GM23338 (cell line): Measurements from ENCODE around the gene KLHL25. TPM values are rescaled to one million over a fixed set of nuclear protein-coding genes. Genes with fewer than 3 reads are reported as not detected.

Source experiments
- ATAC-seq: fragments of 200-7000 bp; cut with Tn5 transposase; 3 replicates; pipeline ENCODE4 v1.9.1; 2020
- DNase-seq: peaks from one replicate; pipeline ENCODE4 v3.0.0-alpha.2; 2015; ENCODE audit warnings: low spot score
- H2AFZ ChIP-seq: fragments of 200-600 bp; sonication (generic); 2 replicates; pipeline ENCODE4 v1.8.0; 2016; ENCODE audit warnings: antibody characterized with exemption, mild to moderate bottlenecking, moderate library complexity
- H3F3A ChIP-seq: fragments of 200-600 bp; sonication (generic); replicated peaks from 2 replicates; pipeline ENCODE4 v1.8.0; 2017; ENCODE audit warnings: antibody characterized with exemption, mixed run types, low read depth
- H3K27ac ChIP-seq: fragments of 200-600 bp; sonication (generic); 2 replicates; pipeline ENCODE4 v1.6.1; 2016; ENCODE audit warnings: low read depth
- H3K27me3 ChIP-seq: fragments of 200-600 bp; sonication (generic); 2 replicates; pipeline ENCODE4 v1.8.0; 2016; ENCODE audit warnings: mild to moderate bottlenecking, mixed run types, moderate library complexity; ENCODE audit not compliant: insufficient read depth
- H3K36me3 ChIP-seq: fragments of 200-600 bp; sonication (generic); 2 replicates; pipeline ENCODE4 v1.8.0; 2016; ENCODE audit warnings: mild to moderate bottlenecking; ENCODE audit not compliant: insufficient read depth
- H3K4me1 ChIP-seq: fragments of 200-600 bp; sonication (generic); 2 replicates; pipeline ENCODE4 v1.8.0; 2016; ENCODE audit warnings: mild to moderate bottlenecking, moderate library complexity; ENCODE audit not compliant: insufficient read depth
- H3K4me2 ChIP-seq: fragments of 200-600 bp; sonication (generic); 2 replicates; pipeline ENCODE4 v1.7.1; 2017; ENCODE audit warnings: mixed run types
- H3K4me3 ChIP-seq: fragments of 200-600 bp; sonication (generic); 2 replicates; pipeline ENCODE4 v1.6.1; 2016; ENCODE audit warnings: mixed run types
- H3K79me2 ChIP-seq: fragments of 200-600 bp; sonication (generic); replicated peaks from 2 replicates; pipeline ENCODE4 v1.8.0; 2017; ENCODE audit warnings: mild to moderate bottlenecking; ENCODE audit not compliant: insufficient read depth
- H3K9me2 ChIP-seq: fragments of 200-600 bp; sonication (generic); 2 replicates; pipeline ENCODE4 v1.8.0; 2017; ENCODE audit not compliant: insufficient read depth
- H4K20me1 ChIP-seq: fragments of 200-600 bp; sonication (generic); replicated peaks from 2 replicates; pipeline ENCODE4 v1.8.0; 2017; ENCODE audit warnings: mild to moderate bottlenecking; ENCODE audit not compliant: insufficient read depth
- H3K27ac Mint-ChIP-seq: 2 replicates; pipeline ENCODE4 v1.8.0; 2020; ENCODE audit warnings: inconsistent platforms, mild to moderate bottlenecking, moderate library complexity, mixed read lengths
- H3K27me3 Mint-ChIP-seq: 3 replicates; pipeline ENCODE4 v1.8.0; 2022; ENCODE audit warnings: low read depth, mild to moderate bottlenecking, moderate library complexity, mixed read lengths, inconsistent platforms; ENCODE audit not compliant: insufficient read depth, poor library complexity
- H3K36me3 Mint-ChIP-seq: 3 replicates; pipeline ENCODE4 v1.8.0; 2021; ENCODE audit warnings: low read depth, mild to moderate bottlenecking, inconsistent platforms, moderate library complexity, mixed read lengths
- H3K4me1 Mint-ChIP-seq: 3 replicates; pipeline ENCODE4 v1.8.0; 2020; ENCODE audit warnings: mild to moderate bottlenecking, inconsistent platforms, mixed read lengths
- H3K4me3 Mint-ChIP-seq: 3 replicates; pipeline ENCODE4 v1.8.0; 2021; ENCODE audit warnings: moderate library complexity, mild to moderate bottlenecking, inconsistent platforms, mixed read lengths
- H3K9me3 Mint-ChIP-seq: 3 replicates; pipeline ENCODE4 v1.8.0; 2020; ENCODE audit warnings: moderate library complexity, mild to moderate bottlenecking, inconsistent platforms, mixed read lengths
- CREB1 ChIP-seq: fragments of 250-450 bp; sonication (Bioruptor Pico); IDR thresholded peaks from 2 replicates; pipeline ENCODE4 v1.5.0; 2020; ENCODE audit warnings: low read depth, mild to moderate bottlenecking, moderate library complexity
- EZH2 ChIP-seq: fragments of 200-600 bp; sonication (generic); IDR thresholded peaks from one replicate; pipeline ENCODE4 v1.8.0; 2017; ENCODE audit warnings: antibody characterized with exemption, mild to moderate bottlenecking, low read depth; ENCODE audit not compliant: unreplicated experiment
- EZH2phosphoT487 ChIP-seq: fragments of 200-600 bp; sonication (generic); IDR thresholded peaks from one replicate; pipeline ENCODE4 v1.8.1; 2018; ENCODE audit warnings: antibody characterized with exemption; ENCODE audit not compliant: unreplicated experiment
- JUNB ChIP-seq: IDR thresholded peaks from one replicate; pipeline ENCODE4 v1.6.1; 2016; ENCODE audit warnings: antibody characterized with exemption; ENCODE audit not compliant: unreplicated experiment
- NANOG ChIP-seq: IDR thresholded peaks from 2 replicates; pipeline ENCODE4 v1.6.1; 2016; ENCODE audit warnings: antibody characterized with exemption, borderline replicate concordance
- POLR2AphosphoS5 ChIP-seq: IDR thresholded peaks from 2 replicates; pipeline ENCODE4 v1.6.1; 2016; ENCODE audit warnings: antibody characterized with exemption, low read depth
- STAT1 ChIP-seq: IDR thresholded peaks from one replicate; pipeline ENCODE4 v1.6.1; 2016; ENCODE audit warnings: antibody characterized with exemption; ENCODE audit not compliant: unreplicated experiment
- ZNF114 ChIP-seq: fragments of 250-450 bp; sonication (Bioruptor Pico); IDR thresholded peaks from 2 replicates; pipeline ENCODE4 v1.5.0; 2020; ENCODE audit warnings: mild to moderate bottlenecking, moderate library complexity
- ZNF331 ChIP-seq: fragments of 250-450 bp; sonication (Bioruptor Pico); IDR thresholded peaks from 2 replicates; pipeline ENCODE4 v1.5.0; 2020; ENCODE audit warnings: low read depth, mild to moderate bottlenecking, moderate library complexity
- polyA plus RNA-seq: library from polyadenylated mRNA; unstranded; fragments of >200 nt; fragmentation: Nextera tagmentation; extraction: Ambion mirVana; gene quantifications from 2 replicates; pipeline ENCODE4 v1.2.1, GENCODE V29; 2016
- total RNA-seq: library from RNA; depleted of rRNA; stranded (reverse); fragments of >200 nt; shearing (Covaris generic); gene quantifications from 2 replicates; pipeline ENCODE4 v1.2.3, GENCODE V29; 2014
- TF ChIP-seq, protein P1 (sequence below): IDR thresholded peaks from one replicate; pipeline ENCODE4 v1.6.1; 2018; ENCODE audit warnings: antibody characterized with exemption; ENCODE audit not compliant: unreplicated experiment
- TF ChIP-seq, protein P2 (sequence below), 2 experiments: fragments of 200-600 bp in 1 of 2; sonication (generic) in 1 of 2; conservative IDR thresholded peaks; 2 replicates each; pipeline versions ENCODE4 v1.5.1 to v1.6.1; 2016 to 2017; ENCODE audit warnings: antibody characterized with exemption in 2 of 2, low read depth in 2 of 2, mild to moderate bottlenecking in 2 of 2, moderate library complexity in 1 of 2
- TF ChIP-seq, protein P3 (sequence below): IDR thresholded peaks from 2 replicates; pipeline ENCODE4 v1.6.1; 2016; ENCODE audit warnings: antibody characterized with exemption
- TF ChIP-seq, protein P4 (sequence below): fragments of 250-450 bp; sonication (Bioruptor Pico); IDR thresholded peaks from 2 replicates; pipeline ENCODE4 v1.5.0; 2020; ENCODE audit warnings: mild to moderate bottlenecking, moderate library complexity

Gene KLHL25
- total and polyA plus RNA-seq, 2 experiments from 2014 or later: 5.2 to 28.5 TPM

DNA sequence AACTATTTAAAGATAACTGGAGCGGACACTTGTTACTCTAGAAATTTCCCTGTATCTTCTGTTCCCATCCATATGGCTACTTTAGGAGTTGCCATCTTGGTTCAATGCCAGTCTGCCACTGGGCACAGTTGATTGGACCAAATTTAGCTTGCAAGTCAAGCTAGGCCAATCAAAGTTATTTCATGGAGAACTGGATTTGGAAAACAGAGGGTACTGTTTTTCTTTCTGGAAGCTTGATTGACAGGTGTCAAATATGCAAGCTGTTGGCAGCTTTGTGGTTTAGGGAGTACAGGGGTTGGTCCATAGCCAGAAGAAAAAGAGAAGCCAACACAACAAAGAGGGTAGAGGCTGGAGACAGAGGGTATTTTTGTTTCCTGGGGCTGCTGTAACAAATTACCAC is 33.4 kb upstream of the KLHL25 start:
- Histone ChIP-seq H2AFZ (no peak overlapping the region), H3K27me3 (no peaks in the 10 kb centered on the region), H3K9me2 (no peaks in the 10 kb centered on the region), H3K36me3 (no peaks in the 10 kb centered on the region), H3K4me3 (no peak overlapping the region), H3K79me2 (no peaks in the 10 kb centered on the region), H3F3A (no peaks in the 10 kb centered on the region), H4K20me1 (no peaks in the 10 kb centered on the region), H3K27ac (no peak overlapping the region), H3K4me1 (no peaks in the 10 kb centered on the region), H3K4me2 (no peak overlapping the region)
- no peaks in the 10 kb centered on the region for H3K9me3 Mint-ChIP-seq
- DNase-seq (no peak), ATAC-seq (no peak)
- no peaks in the 10 kb centered on the region; the same call in 2 of the 3 replicates for H3K36me3 Mint-ChIP-seq
- H3K4me3 Mint-ChIP-seq: no peak overlapping the region
- H3K27me3 Mint-ChIP-seq: peaks cover 8% of the 10 kb centered on the region
- H3K27ac Mint-ChIP-seq: no peak overlapping the region
- TF ChIP-seq, protein P1, sequence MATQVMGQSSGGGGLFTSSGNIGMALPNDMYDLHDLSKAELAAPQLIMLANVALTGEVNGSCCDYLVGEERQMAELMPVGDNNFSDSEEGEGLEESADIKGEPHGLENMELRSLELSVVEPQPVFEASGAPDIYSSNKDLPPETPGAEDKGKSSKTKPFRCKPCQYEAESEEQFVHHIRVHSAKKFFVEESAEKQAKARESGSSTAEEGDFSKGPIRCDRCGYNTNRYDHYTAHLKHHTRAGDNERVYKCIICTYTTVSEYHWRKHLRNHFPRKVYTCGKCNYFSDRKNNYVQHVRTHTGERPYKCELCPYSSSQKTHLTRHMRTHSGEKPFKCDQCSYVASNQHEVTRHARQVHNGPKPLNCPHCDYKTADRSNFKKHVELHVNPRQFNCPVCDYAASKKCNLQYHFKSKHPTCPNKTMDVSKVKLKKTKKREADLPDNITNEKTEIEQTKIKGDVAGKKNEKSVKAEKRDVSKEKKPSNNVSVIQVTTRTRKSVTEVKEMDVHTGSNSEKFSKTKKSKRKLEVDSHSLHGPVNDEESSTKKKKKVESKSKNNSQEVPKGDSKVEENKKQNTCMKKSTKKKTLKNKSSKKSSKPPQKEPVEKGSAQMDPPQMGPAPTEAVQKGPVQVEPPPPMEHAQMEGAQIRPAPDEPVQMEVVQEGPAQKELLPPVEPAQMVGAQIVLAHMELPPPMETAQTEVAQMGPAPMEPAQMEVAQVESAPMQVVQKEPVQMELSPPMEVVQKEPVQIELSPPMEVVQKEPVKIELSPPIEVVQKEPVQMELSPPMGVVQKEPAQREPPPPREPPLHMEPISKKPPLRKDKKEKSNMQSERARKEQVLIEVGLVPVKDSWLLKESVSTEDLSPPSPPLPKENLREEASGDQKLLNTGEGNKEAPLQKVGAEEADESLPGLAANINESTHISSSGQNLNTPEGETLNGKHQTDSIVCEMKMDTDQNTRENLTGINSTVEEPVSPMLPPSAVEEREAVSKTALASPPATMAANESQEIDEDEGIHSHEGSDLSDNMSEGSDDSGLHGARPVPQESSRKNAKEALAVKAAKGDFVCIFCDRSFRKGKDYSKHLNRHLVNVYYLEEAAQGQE: no peak
- TF ChIP-seq ZNF114 (CRISPR knock-in tag): no peak
- TF ChIP-seq, protein P2, sequence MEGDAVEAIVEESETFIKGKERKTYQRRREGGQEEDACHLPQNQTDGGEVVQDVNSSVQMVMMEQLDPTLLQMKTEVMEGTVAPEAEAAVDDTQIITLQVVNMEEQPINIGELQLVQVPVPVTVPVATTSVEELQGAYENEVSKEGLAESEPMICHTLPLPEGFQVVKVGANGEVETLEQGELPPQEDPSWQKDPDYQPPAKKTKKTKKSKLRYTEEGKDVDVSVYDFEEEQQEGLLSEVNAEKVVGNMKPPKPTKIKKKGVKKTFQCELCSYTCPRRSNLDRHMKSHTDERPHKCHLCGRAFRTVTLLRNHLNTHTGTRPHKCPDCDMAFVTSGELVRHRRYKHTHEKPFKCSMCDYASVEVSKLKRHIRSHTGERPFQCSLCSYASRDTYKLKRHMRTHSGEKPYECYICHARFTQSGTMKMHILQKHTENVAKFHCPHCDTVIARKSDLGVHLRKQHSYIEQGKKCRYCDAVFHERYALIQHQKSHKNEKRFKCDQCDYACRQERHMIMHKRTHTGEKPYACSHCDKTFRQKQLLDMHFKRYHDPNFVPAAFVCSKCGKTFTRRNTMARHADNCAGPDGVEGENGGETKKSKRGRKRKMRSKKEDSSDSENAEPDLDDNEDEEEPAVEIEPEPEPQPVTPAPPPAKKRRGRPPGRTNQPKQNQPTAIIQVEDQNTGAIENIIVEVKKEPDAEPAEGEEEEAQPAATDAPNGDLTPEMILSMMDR (conservative IDR thresholded peaks at IDR 0.05; ENCODE audit: low read depth in 2 of 2): no peak
- no peak for TF ChIP-seq STAT1
- TF ChIP-seq, protein P3, sequence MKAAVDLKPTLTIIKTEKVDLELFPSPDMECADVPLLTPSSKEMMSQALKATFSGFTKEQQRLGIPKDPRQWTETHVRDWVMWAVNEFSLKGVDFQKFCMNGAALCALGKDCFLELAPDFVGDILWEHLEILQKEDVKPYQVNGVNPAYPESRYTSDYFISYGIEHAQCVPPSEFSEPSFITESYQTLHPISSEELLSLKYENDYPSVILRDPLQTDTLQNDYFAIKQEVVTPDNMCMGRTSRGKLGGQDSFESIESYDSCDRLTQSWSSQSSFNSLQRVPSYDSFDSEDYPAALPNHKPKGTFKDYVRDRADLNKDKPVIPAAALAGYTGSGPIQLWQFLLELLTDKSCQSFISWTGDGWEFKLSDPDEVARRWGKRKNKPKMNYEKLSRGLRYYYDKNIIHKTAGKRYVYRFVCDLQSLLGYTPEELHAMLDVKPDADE: no peak
- no peak for TF ChIP-seq JUNB
- no peak for TF ChIP-seq NANOG
- no peak for TF ChIP-seq ZNF331 (CRISPR knock-in tag)
- TF ChIP-seq, protein P4, sequence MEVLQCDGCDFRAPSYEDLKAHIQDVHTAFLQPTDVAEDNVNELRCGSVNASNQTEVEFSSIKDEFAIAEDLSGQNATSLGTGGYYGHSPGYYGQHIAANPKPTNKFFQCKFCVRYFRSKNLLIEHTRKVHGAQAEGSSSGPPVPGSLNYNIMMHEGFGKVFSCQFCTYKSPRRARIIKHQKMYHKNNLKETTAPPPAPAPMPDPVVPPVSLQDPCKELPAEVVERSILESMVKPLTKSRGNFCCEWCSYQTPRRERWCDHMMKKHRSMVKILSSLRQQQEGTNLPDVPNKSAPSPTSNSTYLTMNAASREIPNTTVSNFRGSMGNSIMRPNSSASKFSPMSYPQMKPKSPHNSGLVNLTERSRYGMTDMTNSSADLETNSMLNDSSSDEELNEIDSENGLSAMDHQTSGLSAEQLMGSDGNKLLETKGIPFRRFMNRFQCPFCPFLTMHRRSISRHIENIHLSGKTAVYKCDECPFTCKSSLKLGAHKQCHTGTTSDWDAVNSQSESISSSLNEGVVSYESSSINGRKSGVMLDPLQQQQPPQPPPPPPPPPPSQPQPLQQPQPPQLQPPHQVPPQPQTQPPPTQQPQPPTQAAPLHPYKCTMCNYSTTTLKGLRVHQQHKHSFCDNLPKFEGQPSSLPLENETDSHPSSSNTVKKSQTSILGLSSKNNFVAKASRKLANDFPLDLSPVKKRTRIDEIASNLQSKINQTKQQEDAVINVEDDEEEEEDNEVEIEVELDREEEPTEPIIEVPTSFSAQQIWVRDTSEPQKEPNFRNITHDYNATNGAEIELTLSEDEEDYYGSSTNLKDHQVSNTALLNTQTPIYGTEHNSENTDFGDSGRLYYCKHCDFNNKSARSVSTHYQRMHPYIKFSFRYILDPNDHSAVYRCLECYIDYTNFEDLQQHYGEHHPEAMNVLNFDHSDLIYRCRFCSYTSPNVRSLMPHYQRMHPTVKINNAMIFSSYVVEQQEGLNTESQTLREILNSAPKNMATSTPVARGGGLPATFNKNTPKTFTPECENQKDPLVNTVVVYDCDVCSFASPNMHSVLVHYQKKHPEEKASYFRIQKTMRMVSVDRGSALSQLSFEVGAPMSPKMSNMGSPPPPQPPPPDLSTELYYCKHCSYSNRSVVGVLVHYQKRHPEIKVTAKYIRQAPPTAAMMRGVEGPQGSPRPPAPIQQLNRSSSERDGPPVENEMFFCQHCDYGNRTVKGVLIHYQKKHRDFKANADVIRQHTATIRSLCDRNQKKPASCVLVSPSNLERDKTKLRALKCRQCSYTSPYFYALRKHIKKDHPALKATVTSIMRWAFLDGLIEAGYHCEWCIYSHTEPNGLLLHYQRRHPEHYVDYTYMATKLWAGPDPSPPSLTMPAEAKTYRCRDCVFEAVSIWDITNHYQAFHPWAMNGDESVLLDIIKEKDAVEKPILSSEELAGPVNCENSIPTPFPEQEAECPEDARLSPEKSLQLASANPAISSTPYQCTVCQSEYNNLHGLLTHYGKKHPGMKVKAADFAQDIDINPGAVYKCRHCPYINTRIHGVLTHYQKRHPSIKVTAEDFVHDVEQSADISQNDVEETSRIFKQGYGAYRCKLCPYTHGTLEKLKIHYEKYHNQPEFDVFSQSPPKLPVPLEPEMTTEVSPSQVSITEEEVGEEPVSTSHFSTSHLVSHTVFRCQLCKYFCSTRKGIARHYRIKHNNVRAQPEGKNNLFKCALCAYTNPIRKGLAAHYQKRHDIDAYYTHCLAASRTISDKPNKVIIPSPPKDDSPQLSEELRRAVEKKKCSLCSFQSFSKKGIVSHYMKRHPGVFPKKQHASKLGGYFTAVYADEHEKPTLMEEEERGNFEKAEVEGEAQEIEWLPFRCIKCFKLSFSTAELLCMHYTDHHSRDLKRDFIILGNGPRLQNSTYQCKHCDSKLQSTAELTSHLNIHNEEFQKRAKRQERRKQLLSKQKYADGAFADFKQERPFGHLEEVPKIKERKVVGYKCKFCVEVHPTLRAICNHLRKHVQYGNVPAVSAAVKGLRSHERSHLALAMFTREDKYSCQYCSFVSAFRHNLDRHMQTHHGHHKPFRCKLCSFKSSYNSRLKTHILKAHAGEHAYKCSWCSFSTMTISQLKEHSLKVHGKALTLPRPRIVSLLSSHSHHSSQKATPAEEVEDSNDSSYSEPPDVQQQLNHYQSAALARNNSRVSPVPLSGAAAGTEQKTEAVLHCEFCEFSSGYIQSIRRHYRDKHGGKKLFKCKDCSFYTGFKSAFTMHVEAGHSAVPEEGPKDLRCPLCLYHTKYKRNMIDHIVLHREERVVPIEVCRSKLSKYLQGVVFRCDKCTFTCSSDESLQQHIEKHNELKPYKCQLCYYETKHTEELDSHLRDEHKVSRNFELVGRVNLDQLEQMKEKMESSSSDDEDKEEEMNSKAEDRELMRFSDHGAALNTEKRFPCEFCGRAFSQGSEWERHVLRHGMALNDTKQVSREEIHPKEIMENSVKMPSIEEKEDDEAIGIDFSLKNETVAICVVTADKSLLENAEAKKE (CRISPR knock-in tag): no peak
- no peak for TF ChIP-seq EZH2phosphoT487
- no peak for TF ChIP-seq POLR2AphosphoS5
- TF ChIP-seq EZH2: no peak
- TF ChIP-seq CREB1 (CRISPR knock-in tag): no peak
- peaks cover 2% of the 10 kb centered on the region; the same call in 1 of the 3 replicates for H3K4me1 Mint-ChIP-seq
